ENCODE results near the gene PPP1R7.

GRCh38 chr2:241178961-241179360 is 28.7 kb downstream of the PPP1R7 start:
- TF ChIP-seq, protein P1, sequence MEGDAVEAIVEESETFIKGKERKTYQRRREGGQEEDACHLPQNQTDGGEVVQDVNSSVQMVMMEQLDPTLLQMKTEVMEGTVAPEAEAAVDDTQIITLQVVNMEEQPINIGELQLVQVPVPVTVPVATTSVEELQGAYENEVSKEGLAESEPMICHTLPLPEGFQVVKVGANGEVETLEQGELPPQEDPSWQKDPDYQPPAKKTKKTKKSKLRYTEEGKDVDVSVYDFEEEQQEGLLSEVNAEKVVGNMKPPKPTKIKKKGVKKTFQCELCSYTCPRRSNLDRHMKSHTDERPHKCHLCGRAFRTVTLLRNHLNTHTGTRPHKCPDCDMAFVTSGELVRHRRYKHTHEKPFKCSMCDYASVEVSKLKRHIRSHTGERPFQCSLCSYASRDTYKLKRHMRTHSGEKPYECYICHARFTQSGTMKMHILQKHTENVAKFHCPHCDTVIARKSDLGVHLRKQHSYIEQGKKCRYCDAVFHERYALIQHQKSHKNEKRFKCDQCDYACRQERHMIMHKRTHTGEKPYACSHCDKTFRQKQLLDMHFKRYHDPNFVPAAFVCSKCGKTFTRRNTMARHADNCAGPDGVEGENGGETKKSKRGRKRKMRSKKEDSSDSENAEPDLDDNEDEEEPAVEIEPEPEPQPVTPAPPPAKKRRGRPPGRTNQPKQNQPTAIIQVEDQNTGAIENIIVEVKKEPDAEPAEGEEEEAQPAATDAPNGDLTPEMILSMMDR (IDR thresholded peaks at IDR 0.05): no peak
- no peak for TF ChIP-seq POLR2A (IDR thresholded peaks at IDR 0.05)
